HepG2 (cell line): ENCODE data around the gene ANKRD13C. TPM values are rescaled to one million over a fixed set of nuclear protein-coding genes. Genes with fewer than 3 reads are reported as not detected.
A peak's percentile ranks its signal among the peaks of the same experiment; 100 is the strongest.

Experiments
- ATRX ChIP-seq: sonication (generic); formaldehyde crosslinking; IDR thresholded peaks from 2 replicates; pipeline ENCODE4 v1.4.0; 2020; ENCODE audit warnings: missing genetic modification reagents, borderline replicate concordance
- CBX5 ChIP-seq: sonication (generic); formaldehyde crosslinking; IDR thresholded peaks from 2 replicates; pipeline ENCODE4 v1.4.0; 2020; ENCODE audit warnings: missing genetic modification reagents, borderline replicate concordance
- FOSL2 ChIP-seq: sonication (generic); formaldehyde crosslinking; IDR thresholded peaks from 2 replicates; pipeline ENCODE4 v1.4.0; 2020; ENCODE audit warnings: missing genetic modification reagents
- GATAD2A ChIP-seq: IDR thresholded peaks from 2 replicates; pipeline ENCODE4 v1.6.1; 2016
- HNRNPLL ChIP-seq: fragments of 200-400 bp; formaldehyde crosslinking; IDR thresholded peaks from 2 replicates; pipeline ENCODE4 v1.6.1; 2017; ENCODE audit warnings: mild to moderate bottlenecking, low read depth, low read length; ENCODE audit not compliant: poor library complexity, severe bottlenecking
- IRF2 ChIP-seq: IDR thresholded peaks from 2 replicates; pipeline ENCODE4 v1.6.1; 2018; ENCODE audit warnings: missing genetic modification reagents, missing compliant biosample characterization
- MYNN ChIP-seq: sonication (generic); formaldehyde crosslinking; IDR thresholded peaks from 2 replicates; pipeline ENCODE4 v1.4.0; 2020; ENCODE audit warnings: mild to moderate bottlenecking, low read depth, missing genetic modification reagents
- NFYC ChIP-seq: IDR thresholded peaks from 2 replicates; pipeline ENCODE4 v1.6.1; 2016; ENCODE audit warnings: missing genetic modification reagents, missing compliant biosample characterization
- NR1H2 ChIP-seq: sonication (generic); formaldehyde crosslinking; IDR thresholded peaks from 2 replicates; pipeline ENCODE4 v1.8.1; 2022; ENCODE audit warnings: low read depth, missing genetic modification reagents, borderline replicate concordance
- PHF20 ChIP-seq: sonication (generic); formaldehyde crosslinking; IDR thresholded peaks from 2 replicates; pipeline ENCODE4 v1.5.0; 2020; ENCODE audit warnings: mild to moderate bottlenecking, missing genetic modification reagents
- PHF8 ChIP-seq: sonication (generic); formaldehyde crosslinking; IDR thresholded peaks from 2 replicates; pipeline ENCODE4 v1.5.0; 2020; ENCODE audit warnings: missing genetic modification reagents
- RBM39 ChIP-seq: fragments of 200-400 bp; formaldehyde crosslinking; IDR thresholded peaks from one replicate; pipeline ENCODE4 v1.6.1; 2018; ENCODE audit warnings: antibody characterized with exemption, mild to moderate bottlenecking, low read depth, low read length; ENCODE audit not compliant: poor library complexity, severe bottlenecking
- RFX5 ChIP-seq: IDR thresholded peaks from 2 replicates; pipeline ENCODE4 v1.6.1; 2011; ENCODE audit warnings: low read depth, low read length, improper control_type of control experiment
- SP140L ChIP-seq: sonication (generic); formaldehyde crosslinking; IDR thresholded peaks from 2 replicates; pipeline ENCODE4 v1.4.0; 2020; ENCODE audit warnings: missing genetic modification reagents, borderline replicate concordance
- YEATS4 ChIP-seq: sonication (generic); formaldehyde crosslinking; IDR thresholded peaks from 2 replicates; pipeline ENCODE4 v1.4.0; 2020; ENCODE audit warnings: missing genetic modification reagents, borderline replicate concordance
- ZFP1 ChIP-seq: IDR thresholded peaks from 2 replicates; pipeline ENCODE4 v1.6.1; 2016
- ZFP41 ChIP-seq: sonication (generic); formaldehyde crosslinking; IDR thresholded peaks from 2 replicates; pipeline ENCODE4 v1.4.0; 2020; ENCODE audit warnings: mild to moderate bottlenecking, missing genetic modification reagents, borderline replicate concordance
- ZNF546 ChIP-seq: sonication (generic); formaldehyde crosslinking; conservative IDR thresholded peaks from 2 replicates; pipeline ENCODE4 v1.8.1; 2023; ENCODE audit warnings: mild to moderate bottlenecking, missing genetic modification reagents
- ZNF670 ChIP-seq: sonication (generic); formaldehyde crosslinking; IDR thresholded peaks from 2 replicates; pipeline ENCODE4 v1.8.0; 2022; ENCODE audit warnings: mild to moderate bottlenecking, missing genetic modification reagents, borderline replicate concordance
- ZNF672 ChIP-seq: sonication (generic); formaldehyde crosslinking; IDR thresholded peaks from 2 replicates; pipeline ENCODE4 v1.8.1; 2022; ENCODE audit warnings: missing genetic modification reagents
- ZSCAN29 ChIP-seq: sonication (generic); formaldehyde crosslinking; conservative IDR thresholded peaks from 2 replicates; pipeline ENCODE4 v1.4.0; 2020; ENCODE audit warnings: mild to moderate bottlenecking, missing genetic modification reagents
- polyA plus RNA-seq, 8 experiments: library from polyadenylated mRNA; depleted of rRNA in 3 of 8; stranded (reverse) in 7 of 8; unstranded in 1 of 8; fragments of >200 nt; fragmentation: Illumina TruSeq in 4 of 8; extraction: Trizol in 4 of 8; gene quantifications; 2 replicates each; pipeline versions ENCODE4 v1.2.1 to v1.2.3, GENCODE V29; 2011 to 2016; ENCODE audit warnings: low read depth in 4 of 8, missing spikeins in 1 of 8, mixed read lengths in 1 of 8; ENCODE audit not compliant: insufficient read depth in 1 of 8
- total RNA-seq, 5 experiments: library from RNA; depleted of rRNA; stranded (reverse); fragments of >200 nt; fragmentation: Illumina TruSeq; extraction: Trizol; gene quantifications; 2 replicates each; pipeline ENCODE4 v1.2.3, GENCODE V29; 2016; ENCODE audit warnings: low read depth in 1 of 5
- TF ChIP-seq, protein P1 (sequence below): sonication (generic); formaldehyde crosslinking; IDR thresholded peaks from 2 replicates; pipeline ENCODE4 v1.8.1; 2023; ENCODE audit warnings: missing genetic modification reagents, inconsistent platforms, borderline replicate concordance
- TF ChIP-seq, protein P2 (sequence below): sonication (generic); formaldehyde crosslinking; IDR thresholded peaks from 2 replicates; pipeline ENCODE4 v1.4.0; 2020; ENCODE audit warnings: missing genetic modification reagents
- TF ChIP-seq, protein P3 (sequence below): sonication (generic); formaldehyde crosslinking; IDR thresholded peaks from 2 replicates; pipeline ENCODE4 v1.8.1; 2023; ENCODE audit warnings: mild to moderate bottlenecking, missing genetic modification reagents
- TF ChIP-seq, protein P4 (sequence below): sonication (generic); formaldehyde crosslinking; IDR thresholded peaks from 2 replicates; pipeline ENCODE4 v1.4.0; 2020; ENCODE audit warnings: missing genetic modification reagents, low read depth, mild to moderate bottlenecking, borderline replicate concordance

ANKRD13C gene
- total and polyA plus RNA-seq, 2 of the 13 experiments (the other 11 are each of a cell fraction or from before 2014, with no cell fraction given), result 6.2 to 17.6 TPM

GRCh38 chr1:70355111-70355407 lies 537 bp upstream of the ANKRD13C start (continued):
- TF ChIP-seq IRF2 (CRISPR knock-in tag) (no peak), ZNF670 (no peak), ZFP41 (CRISPR knock-in tag) (no peak), NFYC (CRISPR knock-in tag) (no peak), GATAD2A (CRISPR knock-in tag) (no peak), PHF8 (no peak), YEATS4 (CRISPR knock-in tag) (no peak), ZNF672 (no peak), RBM39 (no peak), NR1H2 (CRISPR knock-in tag) (no peak), ATRX (0 out of 2 replicates have a peak, but pooled peaks have one; percentile 54), CBX5 (CRISPR knock-in tag) (no peak), MYNN (CRISPR knock-in tag) (no peak), ZSCAN29 (CRISPR knock-in tag) (no peak), ZNF546 (CRISPR knock-in tag) (0 out of 2 replicates have a peak, but pooled peaks have one; percentile 13), SP140L (no peak), PHF20 (CRISPR knock-in tag) (no peak), HNRNPLL (no peak), RFX5 (no peak), FOSL2 (CRISPR knock-in tag) (no peak), ZFP1 (CRISPR knock-in tag) (no peak)
- TF ChIP-seq, protein P1, sequence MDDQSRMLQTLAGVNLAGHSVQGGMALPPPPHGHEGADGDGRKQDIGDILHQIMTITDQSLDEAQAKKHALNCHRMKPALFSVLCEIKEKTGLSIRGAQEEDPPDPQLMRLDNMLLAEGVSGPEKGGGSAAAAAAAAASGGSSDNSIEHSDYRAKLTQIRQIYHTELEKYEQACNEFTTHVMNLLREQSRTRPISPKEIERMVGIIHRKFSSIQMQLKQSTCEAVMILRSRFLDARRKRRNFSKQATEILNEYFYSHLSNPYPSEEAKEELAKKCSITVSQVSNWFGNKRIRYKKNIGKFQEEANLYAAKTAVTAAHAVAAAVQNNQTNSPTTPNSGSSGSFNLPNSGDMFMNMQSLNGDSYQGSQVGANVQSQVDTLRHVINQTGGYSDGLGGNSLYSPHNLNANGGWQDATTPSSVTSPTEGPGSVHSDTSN (CRISPR knock-in tag), result no peak
- TF ChIP-seq, protein P2, sequence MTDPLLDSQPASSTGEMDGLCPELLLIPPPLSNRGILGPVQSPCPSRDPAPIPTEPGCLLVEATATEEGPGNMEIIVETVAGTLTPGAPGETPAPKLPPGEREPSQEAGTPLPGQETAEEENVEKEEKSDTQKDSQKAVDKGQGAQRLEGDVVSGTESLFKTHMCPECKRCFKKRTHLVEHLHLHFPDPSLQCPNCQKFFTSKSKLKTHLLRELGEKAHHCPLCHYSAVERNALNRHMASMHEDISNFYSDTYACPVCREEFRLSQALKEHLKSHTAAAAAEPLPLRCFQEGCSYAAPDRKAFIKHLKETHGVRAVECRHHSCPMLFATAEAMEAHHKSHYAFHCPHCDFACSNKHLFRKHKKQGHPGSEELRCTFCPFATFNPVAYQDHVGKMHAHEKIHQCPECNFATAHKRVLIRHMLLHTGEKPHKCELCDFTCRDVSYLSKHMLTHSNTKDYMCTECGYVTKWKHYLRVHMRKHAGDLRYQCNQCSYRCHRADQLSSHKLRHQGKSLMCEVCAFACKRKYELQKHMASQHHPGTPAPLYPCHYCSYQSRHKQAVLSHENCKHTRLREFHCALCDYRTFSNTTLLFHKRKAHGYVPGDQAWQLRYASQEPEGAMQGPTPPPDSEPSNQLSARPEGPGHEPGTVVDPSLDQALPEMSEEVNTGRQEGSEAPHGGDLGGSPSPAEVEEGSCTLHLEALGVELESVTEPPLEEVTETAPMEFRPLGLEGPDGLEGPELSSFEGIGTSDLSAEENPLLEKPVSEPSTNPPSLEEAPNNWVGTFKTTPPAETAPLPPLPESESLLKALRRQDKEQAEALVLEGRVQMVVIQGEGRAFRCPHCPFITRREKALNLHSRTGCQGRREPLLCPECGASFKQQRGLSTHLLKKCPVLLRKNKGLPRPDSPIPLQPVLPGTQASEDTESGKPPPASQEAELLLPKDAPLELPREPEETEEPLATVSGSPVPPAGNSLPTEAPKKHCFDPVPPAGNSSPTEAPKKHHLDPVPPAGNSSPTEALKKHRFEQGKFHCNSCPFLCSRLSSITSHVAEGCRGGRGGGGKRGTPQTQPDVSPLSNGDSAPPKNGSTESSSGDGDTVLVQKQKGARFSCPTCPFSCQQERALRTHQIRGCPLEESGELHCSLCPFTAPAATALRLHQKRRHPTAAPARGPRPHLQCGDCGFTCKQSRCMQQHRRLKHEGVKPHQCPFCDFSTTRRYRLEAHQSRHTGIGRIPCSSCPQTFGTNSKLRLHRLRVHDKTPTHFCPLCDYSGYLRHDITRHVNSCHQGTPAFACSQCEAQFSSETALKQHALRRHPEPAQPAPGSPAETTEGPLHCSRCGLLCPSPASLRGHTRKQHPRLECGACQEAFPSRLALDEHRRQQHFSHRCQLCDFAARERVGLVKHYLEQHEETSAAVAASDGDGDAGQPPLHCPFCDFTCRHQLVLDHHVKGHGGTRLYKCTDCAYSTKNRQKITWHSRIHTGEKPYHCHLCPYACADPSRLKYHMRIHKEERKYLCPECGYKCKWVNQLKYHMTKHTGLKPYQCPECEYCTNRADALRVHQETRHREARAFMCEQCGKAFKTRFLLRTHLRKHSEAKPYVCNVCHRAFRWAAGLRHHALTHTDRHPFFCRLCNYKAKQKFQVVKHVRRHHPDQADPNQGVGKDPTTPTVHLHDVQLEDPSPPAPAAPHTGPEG (CRISPR knock-in tag), result no peak
- TF ChIP-seq, protein P3, sequence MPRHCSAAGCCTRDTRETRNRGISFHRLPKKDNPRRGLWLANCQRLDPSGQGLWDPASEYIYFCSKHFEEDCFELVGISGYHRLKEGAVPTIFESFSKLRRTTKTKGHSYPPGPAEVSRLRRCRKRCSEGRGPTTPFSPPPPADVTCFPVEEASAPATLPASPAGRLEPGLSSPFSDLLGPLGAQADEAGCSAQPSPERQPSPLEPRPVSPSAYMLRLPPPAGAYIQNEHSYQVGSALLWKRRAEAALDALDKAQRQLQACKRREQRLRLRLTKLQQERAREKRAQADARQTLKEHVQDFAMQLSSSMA, result no peak
- TF ChIP-seq, protein P4, sequence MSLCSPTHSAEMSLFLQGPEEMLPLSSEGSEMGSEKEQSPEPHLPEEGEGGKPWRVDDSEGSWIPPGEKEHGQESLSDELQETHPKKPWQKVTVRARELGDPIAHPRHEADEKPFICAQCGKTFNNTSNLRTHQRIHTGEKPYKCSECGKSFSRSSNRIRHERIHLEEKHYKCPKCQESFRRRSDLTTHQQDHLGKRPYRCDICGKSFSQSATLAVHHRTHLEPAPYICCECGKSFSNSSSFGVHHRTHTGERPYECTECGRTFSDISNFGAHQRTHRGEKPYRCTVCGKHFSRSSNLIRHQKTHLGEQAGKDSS (CRISPR knock-in tag), result no peak
